GM12878 (cell line): ENCODE data around the gene CDC42EP3. TPM values are rescaled to one million over a fixed set of nuclear protein-coding genes. Genes with fewer than 3 reads are reported as not detected.

Experiments used
- ATAC-seq: fragments of 200-7000 bp; cut with Tn5 transposase; 3 replicates; pipeline ENCODE4 v1.9.1; 2020; ENCODE audit warnings: mild to moderate bottlenecking, moderate library complexity
- BruUV-seq: library from RNA; stranded (reverse); fragments of 400-500 nt; replicated peaks from 2 replicates; lab custom pipeline; 2021; lab: Mats Ljungman, UMichigan
- CTCF ChIA-PET: fragments of 300-600 bp; sonication (Branson Sonifier 250); formaldehyde crosslinking; extraction: SDS; loops from one replicate; lab custom pipeline; 2021; ENCODE audit warnings: inconsistent platforms; lab: Yijun Ruan, JAX
- POLR2A ChIA-PET: fragments of 350-600 bp; formaldehyde crosslinking; extraction: SDS; loops from one replicate; lab custom pipeline; 2021; ENCODE audit warnings: inconsistent platforms; lab: Charles Lee
- RAD21 ChIA-PET: fragments of 300-600 bp; sonication (Branson Sonifier 250); formaldehyde crosslinking; loops from one replicate; lab custom pipeline; 2023; ENCODE audit warnings: antibody characterized with exemption; ENCODE audit not compliant: unreplicated experiment; lab: Charles Lee
- SMC1A ChIA-PET: fragments of 300-600 bp; sonication (Branson Sonifier 250); formaldehyde crosslinking; loops from one replicate; lab custom pipeline; 2023; ENCODE audit not compliant: unreplicated experiment, uncharacterized antibody; lab: Charles Lee
- DNase-seq: peaks from one replicate; pipeline ENCODE4 v3.0.0-alpha.2; 2011; ENCODE audit warnings: low read depth, low spot score
- FAIRE-seq: peaks from 3 replicates; lab custom pipeline; 2011; peaks lifted over from hg19 to GRCh38; lab: Jason Lieb, UNC
- H2AFZ ChIP-seq: 2 replicates; pipeline ENCODE4 v1.6.0; 2011; ENCODE audit warnings: low read depth, low read length, control low read depth; ENCODE audit not compliant: control insufficient read depth
- H3K27ac ChIP-seq: 2 replicates; pipeline ENCODE4 v1.5.1; 2011; ENCODE audit warnings: control low read depth; ENCODE audit not compliant: control insufficient read depth, insufficient read depth
- H3K27me3 ChIP-seq, 2 experiments: replicated peaks in 1 of 2; 2 replicates each; pipeline versions ENCODE4 v1.6.0 to v1.6.1; 2011; ENCODE audit warnings: low read length in 1 of 2; ENCODE audit not compliant: control insufficient read depth in 2 of 2, insufficient read depth in 2 of 2
- H3K36me3 ChIP-seq, 2 experiments: 2 replicates each; pipeline ENCODE4 v1.5.1; 2011; ENCODE audit warnings: low read length in 1 of 2; ENCODE audit not compliant: control insufficient read depth in 2 of 2, insufficient read depth in 2 of 2
- H3K4me1 ChIP-seq: 2 replicates; pipeline ENCODE4 v1.6.1; 2011; ENCODE audit warnings: mild to moderate bottlenecking, low read length, moderate library complexity, mixed read lengths; ENCODE audit not compliant: control insufficient read depth, insufficient read depth
- H3K4me2 ChIP-seq: 2 replicates; pipeline ENCODE4 v1.6.0; 2011; ENCODE audit warnings: control low read depth; ENCODE audit not compliant: control insufficient read depth, insufficient read depth
- H3K4me3 ChIP-seq: fragments of 200-600 bp; sonication (generic); 2 replicates; pipeline ENCODE4 v1.5.1; 2016
- H3K79me2 ChIP-seq: 2 replicates; pipeline ENCODE4 v1.6.0; 2011; ENCODE audit warnings: low read length; ENCODE audit not compliant: control insufficient read depth, insufficient read depth
- H3K9ac ChIP-seq: 2 replicates; pipeline ENCODE4 v1.8.0; 2011; ENCODE audit warnings: low read length, control low read depth, mixed read lengths; ENCODE audit not compliant: control insufficient read depth, insufficient read depth
- H3K9me3 ChIP-seq: replicated peaks from 3 replicates; pipeline ENCODE4 v1.5.1; 2011; ENCODE audit warnings: mild to moderate bottlenecking, low read length; ENCODE audit not compliant: control insufficient read depth, insufficient read depth
- H4K20me1 ChIP-seq: 2 replicates; pipeline ENCODE4 v1.6.0; 2011; ENCODE audit not compliant: control insufficient read depth, insufficient read depth
- DPF2 ChIP-seq: fragments of 450-650 bp; IDR thresholded peaks from 2 replicates; pipeline ENCODE4 v1.6.1; 2017; ENCODE audit warnings: mild to moderate bottlenecking
- EZH2 ChIP-seq: IDR thresholded peaks from 2 replicates; pipeline ENCODE4 v1.6.1; 2012; ENCODE audit warnings: low read depth, mild to moderate bottlenecking, control low read depth, inconsistent platforms, low read length, borderline replicate concordance; ENCODE audit not compliant: control insufficient read depth
- IRF4 ChIP-seq: IDR thresholded peaks from 2 replicates; pipeline ENCODE4 v1.6.1; 2011; ENCODE audit warnings: low read depth, low read length
- KAT2A ChIP-seq: conservative IDR thresholded peaks from 2 replicates; pipeline ENCODE4 v1.6.1; 2011; ENCODE audit warnings: low read depth, low read length; ENCODE audit not compliant: control insufficient read depth
- LARP7 ChIP-seq: fragments of 450-650 bp; IDR thresholded peaks from 2 replicates; pipeline ENCODE4 v1.6.1; 2017; ENCODE audit warnings: mild to moderate bottlenecking
- NFYA ChIP-seq: IDR thresholded peaks from 2 replicates; pipeline ENCODE4 v1.6.1; 2011; ENCODE audit warnings: low read depth, mild to moderate bottlenecking, low read length, improper control_type of control experiment, borderline replicate concordance
- NR2C1 ChIP-seq: fragments of 450-650 bp; IDR thresholded peaks from 2 replicates; pipeline ENCODE4 v1.6.1; 2017; ENCODE audit warnings: antibody characterized with exemption, mild to moderate bottlenecking, moderate library complexity
- POLR2AphosphoS5 ChIP-seq: IDR thresholded peaks from 2 replicates; pipeline ENCODE4 v1.6.1; 2011; ENCODE audit warnings: mild to moderate bottlenecking, low read length, inconsistent platforms
- RCOR1 ChIP-seq: conservative IDR thresholded peaks from 2 replicates; pipeline ENCODE4 v1.6.1; 2012; ENCODE audit warnings: low read depth, low read length, improper control_type of control experiment
- SREBF1 ChIP-seq: IDR thresholded peaks from 2 replicates; pipeline ENCODE4 v1.6.1; 2012; ENCODE audit warnings: mild to moderate bottlenecking, low read length
- SREBF2 ChIP-seq: IDR thresholded peaks from 2 replicates; pipeline ENCODE4 v1.6.1; 2012; ENCODE audit warnings: mild to moderate bottlenecking, low read length
- SUPT20H ChIP-seq: IDR thresholded peaks from 2 replicates; pipeline ENCODE4 v1.6.1; 2011; ENCODE audit warnings: low read depth, mild to moderate bottlenecking, low read length, moderate library complexity, borderline replicate concordance; ENCODE audit not compliant: control insufficient read depth
- WRNIP1 ChIP-seq: IDR thresholded peaks from 2 replicates; pipeline ENCODE4 v1.6.1; 2011; ENCODE audit warnings: low read depth, low read length, improper control_type of control experiment, borderline replicate concordance
- WGBS: methylation state at CpG from one replicate; pipeline ENCODE4 v1.1.6; 2016; ENCODE audit warnings: low lambda C conversion rate; ENCODE audit not compliant: insufficient replicate concordance, insufficient coverage; ENCODE audit errors: missing lambda C conversion rate; 5-methylcytosine and 5-hydroxymethylcytosine counted together
- in situ Hi-C: fragments of 300-500 bp; cut with MboI; formaldehyde crosslinking; loops from 9 replicates; pipeline ENCODE4 v1.14.3; 2018; ENCODE audit warnings: mixed read lengths
- intact Hi-C: fragments of 100-400 bp; cut with micrococcal nuclease; formaldehyde crosslinking; loops from one replicate; pipeline ENCODE4 v1.14.2; 2022; ENCODE audit not compliant: unreplicated experiment
- polyA plus RNA-seq, 11 experiments: library from polyadenylated mRNA; depleted of rRNA in 4 of 11; unstranded in 6 of 11; stranded (reverse) in 5 of 11; fragments of >200 nt; fragmentation: Nextera tagmentation in 4 of 11; fragmentation: Illumina TruSeq in 1 of 11; extraction: Ambion mirVana in 4 of 11; extraction: Trizol in 1 of 11; gene quantifications; 1 replicate in 1 of 11; 2 replicates in 10 of 11; pipeline versions ENCODE4 v1.2.1 to v1.2.3, GENCODE V29; 2011 to 2016; ENCODE audit warnings: inconsistent platforms in 2 of 11, missing spikeins in 2 of 11, low read depth in 1 of 11
- total RNA-seq, 4 experiments: library from RNA; depleted of rRNA in 3 of 4; stranded (reverse); fragments of >200 nt in 3 of 4; fragmentation: Illumina TruSeq in 1 of 4; extraction: Trizol in 1 of 4; gene quantifications; 2 replicates each; pipeline versions ENCODE4 v1.2.1 to v1.2.3, GENCODE V29; 2013 to 2021
- TF ChIP-seq, protein P1 (sequence below): fragments of 450-650 bp; IDR thresholded peaks from 2 replicates; pipeline ENCODE4 v1.6.1; 2017; ENCODE audit warnings: mild to moderate bottlenecking, moderate library complexity

The CDC42EP3 gene
- total and polyA plus RNA-seq, 10 of the 15 experiments (the other 5 are each of a cell fraction or from before 2014, with no cell fraction given), result 11.8 to 86.9 (median 52.9) TPM

DNA sequence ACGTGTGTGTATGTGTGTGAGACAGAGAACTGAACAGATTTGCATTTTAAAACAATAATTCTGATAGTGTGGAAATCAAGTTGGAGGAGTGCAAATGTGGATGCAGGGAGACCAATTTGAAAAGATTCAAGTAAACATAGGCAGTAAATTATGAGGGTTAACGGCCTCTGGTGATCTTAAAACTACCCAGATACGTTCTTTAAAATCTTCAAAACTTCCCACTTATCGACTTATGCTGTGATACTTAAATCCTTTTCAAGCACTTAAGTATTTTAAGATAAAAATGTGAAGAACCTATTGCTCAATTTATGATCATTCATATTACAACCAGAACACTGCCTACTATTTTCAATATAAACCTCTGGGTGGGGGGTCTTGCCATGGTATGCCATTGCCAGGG is 37.7 kb upstream of the CDC42EP3 start:
- Histone ChIP-seq H2AFZ (no peak overlapping the region), H3K79me2 (no peaks in the 10 kb centered on the region), H4K20me1 (no peaks in the 10 kb centered on the region), H3K36me3 (no peaks in the 10 kb centered on the region), H3K27me3 (no peaks in the 10 kb centered on the region), H3K4me3 (no peak overlapping the region), H3K4me1 (peaks cover 21% of the 10 kb centered on the region)
- in situ Hi-C loops, result no loop called here
- ChIA-PET SMC1A (no interaction called here), RAD21 (no interaction called here), CTCF (no interaction called here)
- FAIRE-seq (no peak), DNase-seq (no peak), ATAC-seq (no peak)
- 32% methylated on average over 4 of the region's 4 CpGs for WGBS
- BruUV-seq, result no TSS peak
- TF ChIP-seq IRF4 (no peak), SREBF1 (no peak), NR2C1 (no peak), NFYA (no peak), RCOR1 (no peak), POLR2AphosphoS5 (no peak), KAT2A (no peak), LARP7 (no peak), SREBF2 (no peak), DPF2 (no peak), WRNIP1 (no peak), SUPT20H (no peak), EZH2 (no peak)
- TF ChIP-seq, protein P1, sequence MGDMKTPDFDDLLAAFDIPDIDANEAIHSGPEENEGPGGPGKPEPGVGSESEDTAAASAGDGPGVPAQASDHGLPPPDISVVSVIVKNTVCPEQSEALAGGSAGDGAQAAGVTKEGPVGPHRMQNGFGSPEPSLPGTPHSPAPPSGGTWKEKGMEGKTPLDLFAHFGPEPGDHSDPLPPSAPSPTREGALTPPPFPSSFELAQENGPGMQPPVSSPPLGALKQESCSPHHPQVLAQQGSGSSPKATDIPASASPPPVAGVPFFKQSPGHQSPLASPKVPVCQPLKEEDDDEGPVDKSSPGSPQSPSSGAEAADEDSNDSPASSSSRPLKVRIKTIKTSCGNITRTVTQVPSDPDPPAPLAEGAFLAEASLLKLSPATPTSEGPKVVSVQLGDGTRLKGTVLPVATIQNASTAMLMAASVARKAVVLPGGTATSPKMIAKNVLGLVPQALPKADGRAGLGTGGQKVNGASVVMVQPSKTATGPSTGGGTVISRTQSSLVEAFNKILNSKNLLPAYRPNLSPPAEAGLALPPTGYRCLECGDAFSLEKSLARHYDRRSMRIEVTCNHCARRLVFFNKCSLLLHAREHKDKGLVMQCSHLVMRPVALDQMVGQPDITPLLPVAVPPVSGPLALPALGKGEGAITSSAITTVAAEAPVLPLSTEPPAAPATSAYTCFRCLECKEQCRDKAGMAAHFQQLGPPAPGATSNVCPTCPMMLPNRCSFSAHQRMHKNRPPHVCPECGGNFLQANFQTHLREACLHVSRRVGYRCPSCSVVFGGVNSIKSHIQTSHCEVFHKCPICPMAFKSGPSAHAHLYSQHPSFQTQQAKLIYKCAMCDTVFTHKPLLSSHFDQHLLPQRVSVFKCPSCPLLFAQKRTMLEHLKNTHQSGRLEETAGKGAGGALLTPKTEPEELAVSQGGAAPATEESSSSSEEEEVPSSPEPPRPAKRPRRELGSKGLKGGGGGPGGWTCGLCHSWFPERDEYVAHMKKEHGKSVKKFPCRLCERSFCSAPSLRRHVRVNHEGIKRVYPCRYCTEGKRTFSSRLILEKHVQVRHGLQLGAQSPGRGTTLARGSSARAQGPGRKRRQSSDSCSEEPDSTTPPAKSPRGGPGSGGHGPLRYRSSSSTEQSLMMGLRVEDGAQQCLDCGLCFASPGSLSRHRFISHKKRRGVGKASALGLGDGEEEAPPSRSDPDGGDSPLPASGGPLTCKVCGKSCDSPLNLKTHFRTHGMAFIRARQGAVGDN, result no peak
- TF ChIP-seq, all 136 proteins: peak for 0
- intact Hi-C loops, result no loop called here
- no peak overlapping the region for H3K27ac ChIP-seq
- POLR2A ChIA-PET, result no interaction called here
- no peak overlapping the region for H3K9ac ChIP-seq
- no peak overlapping the region for H3K4me2 ChIP-seq
- no peaks in the 10 kb centered on the region for H3K9me3 ChIP-seq
